GM18858 (cell line): ENCODE data around the gene CTAGE1.
"Not testable (repeated sequence)": the region's sequence is repeated elsewhere in the genome, so short reads cannot be mapped to it uniquely, and the experiment has no call there.

ENCODE experiments used
- ATAC-seq: cut with Tn5 transposase; IDR thresholded peaks from one replicate; pipeline ENCODE4 v1.9.1; 2021; ENCODE audit not compliant: unreplicated experiment

Gene CTAGE1

DNA sequence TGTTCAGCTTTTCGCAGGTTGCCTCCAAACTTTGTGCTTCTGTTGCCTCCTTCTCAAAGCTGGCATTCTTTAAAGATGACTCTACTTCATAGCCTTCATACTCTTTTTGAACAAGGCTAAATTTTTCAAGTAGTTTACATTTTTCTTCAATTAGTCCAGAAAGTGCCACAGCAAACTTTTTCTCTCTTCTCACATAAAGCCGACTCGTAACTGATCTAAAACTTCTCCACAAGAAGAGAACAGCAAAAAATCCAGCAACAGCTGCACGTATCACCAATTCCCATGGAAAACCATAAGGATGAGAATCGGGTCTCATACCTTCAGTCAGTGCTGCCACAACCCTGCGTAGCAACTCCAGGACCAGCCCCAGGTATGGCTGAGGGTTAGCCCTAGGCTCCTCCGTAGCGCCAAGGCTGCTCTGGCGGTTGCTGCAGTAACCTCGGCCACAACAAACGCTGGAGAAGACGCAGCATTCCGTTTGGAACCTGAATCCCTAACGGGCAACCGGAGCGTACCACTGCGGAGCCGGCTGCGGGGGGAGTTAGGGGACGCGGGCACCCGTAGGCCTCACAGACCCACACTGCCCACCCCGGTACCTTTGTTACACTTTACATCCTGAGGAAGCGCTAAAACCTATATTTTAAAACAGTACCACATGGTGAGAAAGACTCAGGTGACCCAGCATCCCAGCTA lies at the start of gene CTAGE1:
TSS of gene CTAGE1 (minus strand) at position 420 of the 693 bp plus-strand sequence. CDS start at position 316, 104 bp downstream.
- ATAC-seq = no peak

- ATAC-seq = no peak
Observed at GRCh38 chr18:22466608-22467395, 49.1 kb upstream of the CTAGE1 start.

DNA sequence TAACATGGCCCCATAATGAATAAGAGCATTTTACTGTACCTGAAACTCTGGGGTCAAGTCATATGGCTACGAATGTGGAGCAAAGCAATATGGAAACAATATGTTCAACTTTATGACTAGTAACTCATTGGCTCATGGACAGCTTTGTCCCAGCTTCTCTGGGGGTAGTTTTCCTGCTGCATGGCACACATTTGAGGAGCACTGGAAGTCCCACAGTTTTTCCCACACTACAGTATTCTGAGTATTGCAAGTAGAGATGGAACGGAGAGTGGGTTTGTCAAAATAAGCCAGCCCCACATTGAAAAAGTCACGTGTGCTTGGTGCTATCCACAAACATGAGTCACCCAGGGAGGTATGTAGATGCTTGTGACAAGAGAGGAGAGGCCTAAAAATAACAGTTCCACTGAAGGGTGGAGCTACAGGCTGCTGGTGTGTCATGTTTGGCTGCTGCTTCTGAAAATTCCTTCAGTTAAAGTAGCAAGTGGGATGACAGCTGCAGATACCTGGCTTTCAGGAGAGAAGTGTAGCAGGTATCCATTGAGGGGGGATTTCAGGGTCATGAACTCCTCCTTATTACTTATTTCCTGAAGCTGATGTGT lies 48.2 kb upstream of the CTAGE1 start:
- ATAC-seq = no peak

GRCh38 chr18:22463076-22463475 lies 45.4 kb upstream of the CTAGE1 start:
- no peak for ATAC-seq

DNA sequence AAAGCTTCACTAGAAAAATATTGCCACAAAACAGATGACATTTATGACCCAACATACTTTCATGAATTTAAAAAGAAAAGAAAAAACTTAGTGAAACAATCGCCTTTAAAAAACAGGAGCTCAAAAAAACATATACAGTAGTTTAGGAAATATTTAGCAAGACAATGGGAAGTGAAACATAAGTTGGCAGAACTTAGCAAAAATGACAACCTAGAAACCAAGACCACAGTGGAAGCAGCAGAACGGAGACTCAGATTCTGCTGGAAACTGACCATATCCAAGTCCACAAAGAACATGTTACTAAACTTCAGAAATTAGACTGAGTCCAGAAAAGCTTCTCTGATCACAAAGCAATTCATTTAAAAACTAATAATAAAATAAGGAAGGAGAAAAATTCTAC lies 41.8 kb upstream of the CTAGE1 start:
- ATAC-seq = no peak

DNA sequence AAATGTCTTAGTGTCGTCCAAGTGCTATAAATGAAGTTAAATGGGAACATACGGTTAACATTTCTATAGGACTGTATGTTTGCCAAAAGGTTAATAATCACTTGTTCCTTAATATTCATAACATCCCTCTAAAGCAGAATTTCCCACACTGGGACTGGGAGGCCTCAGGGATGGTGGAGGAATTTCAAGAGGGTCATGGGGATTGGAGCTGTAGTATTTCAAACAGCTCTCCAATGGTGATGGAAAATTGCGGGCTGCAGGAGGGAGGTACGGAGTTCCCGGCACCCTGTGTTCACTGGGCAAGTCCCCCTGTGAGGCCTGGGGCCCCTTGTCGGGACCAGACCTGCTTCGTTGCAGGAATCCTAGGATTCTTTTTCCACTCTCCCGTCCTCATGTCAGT lies 39.8 kb upstream of the CTAGE1 start:
- no peak for ATAC-seq

GRCh38 chr18:22456547-22456946 lies 38.8 kb upstream of the CTAGE1 start:
- no peak for ATAC-seq

DNA sequence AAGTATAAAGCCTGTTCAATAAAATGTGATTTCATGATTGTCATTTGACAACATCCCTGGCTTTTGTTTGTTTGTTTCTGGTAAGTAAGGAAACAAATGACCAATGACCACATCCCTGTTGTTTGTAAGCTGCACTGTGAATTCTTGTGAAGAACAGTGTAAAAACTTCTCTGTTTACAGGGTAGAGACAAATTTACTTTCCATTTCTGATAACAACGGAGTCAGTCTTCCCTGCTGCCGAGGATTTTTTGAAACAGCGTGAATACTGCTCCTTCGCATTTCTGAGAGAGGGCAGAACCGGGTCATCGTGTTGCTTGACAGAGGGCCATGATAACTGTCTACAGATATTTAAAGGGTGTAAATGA lies 38.4 kb upstream of the CTAGE1 start:
- no peak for ATAC-seq

- ATAC-seq = no peak
Observed at GRCh38 chr18:22455425-22456115, 37.9 kb upstream of the CTAGE1 start.

DNA sequence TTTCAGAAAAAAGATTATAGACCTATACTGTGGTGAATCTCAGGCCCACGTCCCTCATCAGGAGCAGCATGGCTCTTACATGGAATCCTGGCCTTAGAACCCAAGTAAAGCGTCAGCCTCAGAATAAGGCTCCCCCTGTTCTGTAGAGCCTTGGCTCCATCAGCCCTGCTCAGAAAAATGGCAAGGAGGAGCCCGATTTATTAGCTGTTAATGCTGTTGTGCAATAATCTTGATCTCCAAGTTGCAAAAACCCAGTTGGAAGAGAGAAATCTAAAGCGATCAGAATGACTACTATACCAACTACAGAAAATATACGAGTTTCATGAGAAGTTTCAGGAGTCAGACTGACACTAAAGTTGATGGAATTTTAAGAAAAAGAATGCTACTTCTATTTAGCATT lies 35.6 kb upstream of the CTAGE1 start:
- no peak for ATAC-seq

GRCh38 chr18:22452226-22452668 lies 34.5 kb upstream of the CTAGE1 start:
- no peak for ATAC-seq

DNA sequence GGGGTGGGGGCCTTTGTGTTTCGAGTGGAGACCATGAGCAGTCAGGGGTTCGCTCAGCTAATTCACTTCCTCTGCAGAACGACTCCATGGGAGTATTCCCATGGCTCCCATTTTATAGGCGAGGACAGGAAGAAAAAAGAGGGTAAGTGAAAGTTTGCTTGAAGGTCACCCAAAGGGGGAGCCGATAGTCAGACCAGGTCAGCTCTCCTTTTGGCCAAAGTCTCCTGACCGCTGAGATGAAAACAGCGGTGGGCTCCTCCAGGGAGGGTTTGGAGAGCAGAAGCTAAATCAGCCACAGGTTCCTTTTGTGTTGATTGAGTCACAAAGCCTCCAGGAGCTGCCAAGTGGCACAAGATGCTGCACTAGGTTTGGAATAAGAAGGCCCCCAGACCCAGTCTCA lies 34.1 kb upstream of the CTAGE1 start:
- ATAC-seq = no peak

GRCh38 chr18:22450766-22451165 lies 33.1 kb upstream of the CTAGE1 start:
- ATAC-seq = not testable (repeated sequence)

- ATAC-seq = not testable (repeated sequence)
Observed at GRCh38 chr18:22450318-22450717, 32.6 kb upstream of the CTAGE1 start.

DNA sequence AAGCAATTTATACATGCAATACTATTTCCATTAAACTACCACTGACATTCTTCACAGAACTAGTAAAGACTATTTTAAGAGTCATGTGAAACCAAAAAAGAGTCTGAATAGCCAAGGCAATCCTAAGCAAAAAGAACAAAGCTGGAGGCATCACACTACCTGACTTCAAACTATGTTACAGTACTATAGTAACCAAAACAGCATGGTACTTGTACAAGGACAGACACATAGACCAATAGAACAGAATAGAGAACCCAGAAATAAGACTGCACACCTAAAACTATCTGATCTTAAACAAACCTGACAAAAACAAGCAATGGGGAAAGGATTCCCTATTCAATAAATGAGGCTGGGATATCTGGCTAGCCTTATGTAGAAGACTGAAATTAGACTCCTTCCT lies 32.0 kb upstream of the CTAGE1 start:
- not testable (repeated sequence) for ATAC-seq

DNA sequence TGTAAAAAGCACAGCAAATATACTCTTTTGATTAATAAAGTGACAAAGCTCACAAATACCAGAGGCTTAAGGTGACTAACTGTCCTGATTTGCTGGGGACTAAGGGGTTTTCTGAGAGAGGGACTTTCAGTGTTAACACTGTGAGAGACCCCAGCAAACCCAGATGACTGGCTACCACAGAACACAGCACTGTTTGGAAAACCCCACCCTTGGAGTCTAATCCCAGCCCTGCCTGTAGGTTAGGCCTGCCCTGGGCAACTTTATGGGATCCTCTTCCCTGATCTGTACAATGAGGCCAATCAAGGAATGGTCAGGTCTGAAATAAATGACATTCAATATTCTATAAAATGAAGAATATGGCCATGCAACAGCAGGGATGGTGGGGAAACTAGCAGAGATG lies 30.5 kb upstream of the CTAGE1 start:
- no peak for ATAC-seq

GRCh38 chr18:22447792-22448191 lies 30.1 kb upstream of the CTAGE1 start:
- ATAC-seq = no peak

- ATAC-seq = no peak
Observed at GRCh38 chr18:22446911-22447310, 29.2 kb upstream of the CTAGE1 start.

GRCh38 chr18:22446325-22446724 lies 28.6 kb upstream of the CTAGE1 start:
- ATAC-seq = no peak

GRCh38 chr18:22441638-22442037 lies 23.9 kb upstream of the CTAGE1 start:
- ATAC-seq = no peak

DNA sequence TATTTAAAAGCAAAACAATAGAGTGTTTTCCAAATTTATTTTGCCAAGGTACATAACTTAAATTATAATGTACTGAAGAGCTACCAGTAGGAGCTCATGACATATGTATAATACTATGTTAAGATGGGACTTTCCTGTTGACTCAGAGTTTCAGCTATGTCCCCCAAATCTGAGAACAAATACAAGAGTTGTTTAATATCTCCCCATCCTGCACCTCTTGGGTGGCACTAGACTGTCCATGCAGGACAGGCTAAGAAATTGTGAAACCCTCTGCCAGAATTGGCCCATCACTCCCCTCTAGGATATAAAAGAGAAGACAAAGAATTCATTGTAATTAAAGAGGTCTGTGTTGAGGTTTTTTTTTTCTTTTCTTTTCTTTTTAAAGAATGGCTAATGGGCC lies 21.7 kb upstream of the CTAGE1 start:
- ATAC-seq = no peak
